COLO668 (cell line): Measurements from ENCODE around the gene EDC3.

Experiments
- DNase-seq: peaks from one replicate; lab custom pipeline; 2025; ENCODE audit not compliant: unreplicated experiment; lab: John Stamatoyannopoulos, UW

The EDC3 gene

DNA sequence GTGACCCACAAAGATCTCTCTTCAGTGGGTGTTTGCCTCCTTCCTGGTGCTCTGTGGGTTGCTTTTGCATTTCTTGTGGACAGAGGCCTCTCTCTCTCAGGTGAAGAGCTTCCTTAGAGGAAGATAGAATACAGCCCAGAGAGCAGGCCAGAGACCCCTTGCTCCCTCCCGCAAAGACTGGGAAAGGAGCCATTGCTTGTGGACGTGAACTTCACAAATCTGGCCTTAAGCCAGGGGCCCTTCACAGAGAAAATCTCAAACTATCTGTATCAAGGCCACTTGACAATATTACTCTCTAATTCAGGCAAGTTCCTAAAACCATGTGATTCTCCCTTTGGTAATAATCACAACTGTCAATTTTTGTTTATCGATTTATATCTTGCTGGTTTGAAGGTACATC is 110.6 kb downstream of the EDC3 start:
- no peak for DNase-seq

GRCh38 chr15:74584779-74585178 is 111.0 kb downstream of the EDC3 start:
- DNase-seq: no peak

GRCh38 chr15:74584204-74584603 is 111.6 kb downstream of the EDC3 start:
- DNase-seq: no peak
